ENCODE results near the gene RANBP1.

DNA sequence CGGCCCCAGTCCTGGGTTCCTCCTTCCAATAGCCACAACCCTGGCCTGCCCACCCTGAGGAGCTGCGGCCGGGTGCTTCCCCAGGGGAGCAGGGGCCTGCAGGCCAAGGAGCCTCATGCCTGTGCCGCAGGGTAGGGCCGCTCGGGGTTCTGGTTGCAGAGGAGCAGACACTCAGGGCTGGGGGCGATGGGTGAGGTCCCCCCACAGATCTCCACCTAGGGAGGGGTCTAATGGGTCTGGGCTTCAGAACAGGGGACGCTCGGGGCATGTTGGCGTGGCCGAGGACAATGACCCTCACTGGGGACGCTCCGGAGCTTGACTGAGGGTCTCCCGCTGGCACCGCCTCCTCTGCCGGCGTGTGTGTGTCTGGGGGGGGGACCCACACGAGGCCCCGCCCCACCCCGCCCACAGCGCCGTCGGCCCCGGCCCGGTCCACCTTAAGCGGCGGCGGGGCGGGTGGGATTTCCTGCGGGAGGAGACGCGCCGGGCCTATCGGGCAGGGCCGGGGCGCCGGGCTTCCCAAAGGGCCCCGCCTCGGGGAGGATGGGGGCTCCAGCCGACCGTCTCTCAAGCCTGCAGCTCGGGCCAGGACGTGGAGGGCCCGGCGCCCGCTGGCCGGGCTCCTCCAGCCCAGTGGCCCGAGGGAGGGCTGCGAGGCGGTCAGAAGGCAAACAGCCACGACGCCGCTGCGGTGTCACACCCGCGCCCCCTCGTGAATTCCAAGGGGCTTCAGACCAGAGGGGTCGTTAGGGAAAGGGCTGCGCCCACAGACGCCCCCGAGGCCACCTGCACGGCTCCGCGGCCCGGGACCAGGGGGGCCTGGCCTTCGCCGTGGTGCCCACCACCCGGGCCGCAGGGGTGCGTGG is 15.1 kb downstream of the RANBP1 start:
- no peak; the same call in 1 of the 2 replicates for TF ChIP-seq POLR2AphosphoS5 (IDR thresholded peaks at IDR 0.05; ENCODE audit: borderline replicate concordance, low read depth, low read length)
- no peak for TF ChIP-seq EZH2 (IDR thresholded peaks at IDR 0.05)

All from SK-N-MC (cell line).